HFF-Myc (cell line): ENCODE measurements around the gene AP5Z1.

Experiments used
- DNase-seq: peaks from one replicate; pipeline ENCODE4 v3.0.0-alpha.2; 2011; ENCODE audit warnings: low read depth; ENCODE audit errors: extremely low read depth
- H3K4me3 ChIP-seq: replicated peaks from 2 replicates; pipeline ENCODE4 v1.5.1; 2011; ENCODE audit warnings: low read depth, mild to moderate bottlenecking, control low read depth, low read length
- TF ChIP-seq, protein P1 (sequence below): IDR thresholded peaks from 2 replicates; pipeline ENCODE4 v1.5.1; 2012; ENCODE audit warnings: mild to moderate bottlenecking, low read depth, low read length, control low read depth; ENCODE audit errors: missing control alignments

Gene AP5Z1

DNA sequence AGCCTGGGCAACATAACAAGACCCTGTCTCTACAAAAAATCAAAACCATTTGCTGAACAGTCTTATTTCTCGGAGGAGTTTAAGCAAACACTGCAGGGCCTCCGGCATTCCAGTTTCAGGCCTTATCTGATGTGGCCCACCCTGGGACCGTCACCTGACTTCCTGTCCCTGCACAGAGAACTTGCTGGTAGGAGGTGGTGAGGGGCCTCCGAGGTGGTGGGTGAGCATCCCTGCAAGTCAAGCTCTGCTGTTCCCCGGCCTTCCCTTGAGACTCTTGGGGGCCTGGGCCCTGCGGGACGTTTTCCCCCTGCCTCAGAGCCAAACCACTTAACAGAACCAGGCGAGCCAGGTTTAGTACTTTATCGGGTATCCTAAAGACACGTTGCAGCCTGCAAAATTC, 44.5 kb upstream of the AP5Z1 start:
- DNase-seq = no peak
- H3K4me3 ChIP-seq = no peak overlapping the region
- TF ChIP-seq, protein P1, sequence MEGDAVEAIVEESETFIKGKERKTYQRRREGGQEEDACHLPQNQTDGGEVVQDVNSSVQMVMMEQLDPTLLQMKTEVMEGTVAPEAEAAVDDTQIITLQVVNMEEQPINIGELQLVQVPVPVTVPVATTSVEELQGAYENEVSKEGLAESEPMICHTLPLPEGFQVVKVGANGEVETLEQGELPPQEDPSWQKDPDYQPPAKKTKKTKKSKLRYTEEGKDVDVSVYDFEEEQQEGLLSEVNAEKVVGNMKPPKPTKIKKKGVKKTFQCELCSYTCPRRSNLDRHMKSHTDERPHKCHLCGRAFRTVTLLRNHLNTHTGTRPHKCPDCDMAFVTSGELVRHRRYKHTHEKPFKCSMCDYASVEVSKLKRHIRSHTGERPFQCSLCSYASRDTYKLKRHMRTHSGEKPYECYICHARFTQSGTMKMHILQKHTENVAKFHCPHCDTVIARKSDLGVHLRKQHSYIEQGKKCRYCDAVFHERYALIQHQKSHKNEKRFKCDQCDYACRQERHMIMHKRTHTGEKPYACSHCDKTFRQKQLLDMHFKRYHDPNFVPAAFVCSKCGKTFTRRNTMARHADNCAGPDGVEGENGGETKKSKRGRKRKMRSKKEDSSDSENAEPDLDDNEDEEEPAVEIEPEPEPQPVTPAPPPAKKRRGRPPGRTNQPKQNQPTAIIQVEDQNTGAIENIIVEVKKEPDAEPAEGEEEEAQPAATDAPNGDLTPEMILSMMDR = no peak

GRCh38 chr7:4731803-4732202, 43.6 kb upstream of the AP5Z1 start:
- DNase-seq = no peak
- no peak overlapping the region for H3K4me3 ChIP-seq
- TF ChIP-seq, protein P1 = no peak

GRCh38 chr7:4733936-4734528, 41.4 kb upstream of the AP5Z1 start:
- TF ChIP-seq, protein P1 = no peak
- no peak overlapping the region for H3K4me3 ChIP-seq
- no peak for DNase-seq

DNA sequence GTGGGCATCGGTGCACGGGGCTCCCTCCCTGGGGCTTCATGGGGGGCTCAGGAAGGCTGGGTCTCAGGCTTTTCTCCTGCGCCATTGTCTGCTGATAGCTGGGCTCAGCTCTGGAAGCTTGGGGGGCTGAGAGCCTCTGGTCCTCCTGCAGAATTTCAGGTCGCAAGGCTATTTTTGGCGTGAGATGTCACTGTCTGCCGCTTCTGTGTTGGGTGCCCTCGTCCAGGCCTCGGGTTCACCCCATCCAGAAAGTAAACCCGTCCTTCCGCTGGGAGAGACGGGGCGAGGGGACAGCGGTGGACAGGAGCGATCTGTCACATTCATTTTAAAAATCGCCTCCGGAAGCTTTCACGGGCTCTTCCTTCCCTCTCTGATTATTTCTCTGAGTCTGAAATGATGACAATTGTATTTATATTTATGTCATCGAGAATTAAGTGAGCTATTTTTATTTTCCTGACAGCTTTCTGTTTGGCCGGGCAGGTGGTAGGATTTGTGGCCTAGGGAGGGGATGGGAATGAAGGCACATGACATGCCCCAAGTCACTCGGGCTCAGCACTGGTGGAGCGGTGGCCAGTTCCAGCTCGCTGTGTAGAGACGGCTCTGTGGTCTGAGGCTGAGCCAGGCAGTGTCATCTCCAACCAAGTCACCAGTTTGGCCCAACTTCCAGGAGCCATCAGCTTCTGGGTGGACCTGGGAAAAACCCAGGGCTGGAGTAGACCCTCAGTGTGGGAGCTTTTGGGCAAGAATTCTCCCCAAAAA, 40.7 kb upstream of the AP5Z1 start:
- no peak overlapping the region for H3K4me3 ChIP-seq
- TF ChIP-seq, protein P1 = no peak
- no peak for DNase-seq

DNA sequence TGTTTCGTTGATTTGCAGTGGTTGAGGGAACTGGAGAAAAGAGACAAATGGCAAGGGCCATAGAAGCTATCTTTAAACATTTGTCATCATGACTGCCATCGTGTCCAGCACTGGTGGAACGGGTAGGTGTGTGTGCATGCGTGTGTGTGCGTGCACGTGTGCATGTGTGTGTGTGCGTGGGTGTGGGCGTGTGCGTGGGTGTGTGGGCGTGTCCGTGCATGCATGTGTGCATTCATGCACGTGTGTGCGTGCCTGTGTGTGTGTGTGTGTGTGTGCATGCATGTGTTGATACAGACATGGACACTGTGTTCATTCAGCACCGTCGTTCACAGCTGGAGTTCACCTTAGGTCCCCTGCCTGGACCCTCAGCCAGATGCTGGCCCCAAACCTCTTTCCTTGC, 38.1 kb upstream of the AP5Z1 start:
- TF ChIP-seq, protein P1 = no peak
- DNase-seq = no peak
- H3K4me3 ChIP-seq = no peak overlapping the region

GRCh38 chr7:4738711-4739527, 36.5 kb upstream of the AP5Z1 start:
- TF ChIP-seq, protein P1 = no peak
- DNase-seq = peak; percentile 80
- H3K4me3 ChIP-seq = no peak overlapping the region
